ENCODE data around the gene MOSPD3. TPM values are rescaled to one million over a fixed set of nuclear protein-coding genes. Genes with fewer than 3 reads are reported as not detected.

The MOSPD3 gene
- total and polyA plus RNA-seq, 9 donors: 9.2 to 27.7 (median 24.4) TPM

- H3K27ac ChIP-seq: peak overlapping the region in 1 of 2 donors; percentile 57
- peak in 3 of 5 donors; percentile 47 to 64 (median 55) for DNase-seq
- TF ChIP-seq CTCF (IDR thresholded peaks at IDR 0.05): no peak
- TF ChIP-seq POLR2A (IDR thresholded peaks at IDR 0.05): no peak
- no peak for TF ChIP-seq EP300 (IDR thresholded peaks at IDR 0.05)
- no peaks in the 10 kb centered on the region for H3K27me3 ChIP-seq
- intact Hi-C loops (cut with DNase I): no loop called here
- no peaks in the 10 kb centered on the region for H3K36me3 ChIP-seq
- peaks cover 15% of the 10 kb centered on the region for H3K4me1 ChIP-seq (ENCODE audit: insufficient read depth)
- H3K9me3 ChIP-seq: no peaks in the 10 kb centered on the region
- WGBS, 3 donors: 50 to 60% (median 52%) methylated on average over 10 to 11 of the region's 11 CpGs
- no peak overlapping the region for H3K4me3 ChIP-seq
Observed at GRCh38 chr7:100568176-100568895, 44.0 kb upstream of the MOSPD3 start.

GRCh38 chr7:100568896-100569844 is 43.2 kb upstream of the MOSPD3 start:
- H3K4me1 ChIP-seq (ENCODE audit: insufficient read depth): peaks cover 15% of the 10 kb centered on the region
- peak in 1 of 3 donors; percentile 17 for TF ChIP-seq CTCF (IDR thresholded peaks at IDR 0.05)
- TF ChIP-seq EP300 (IDR thresholded peaks at IDR 0.05): no peak
- intact Hi-C loops (cut with DNase I): no loop called here
- WGBS, 3 donors: 22 to 25% (median 23%) methylated on average over 36 of the region's 36 CpGs
- H3K4me3 ChIP-seq: peak overlapping the region; percentile 34
- H3K9me3 ChIP-seq: no peaks in the 10 kb centered on the region
- H3K27ac ChIP-seq: peak overlapping the region; percentile 9 to 35
- DNase-seq: peak; percentile 70 to 77 (median 75)
- H3K36me3 ChIP-seq: no peaks in the 10 kb centered on the region
- H3K27me3 ChIP-seq: no peaks in the 10 kb centered on the region

GRCh38 chr7:100570954-100571828 is 41.1 kb upstream of the MOSPD3 start:
- Histone ChIP-seq H3K27ac (no peak overlapping the region), H3K36me3 (no peaks in the 10 kb centered on the region), H3K4me3 (no peak overlapping the region), H3K27me3 (no peaks in the 10 kb centered on the region), H3K9me3 (no peaks in the 10 kb centered on the region), H3K4me1 (ENCODE audit: insufficient read depth) (peaks cover 15% of the 10 kb centered on the region)
- TF ChIP-seq CTCF (IDR thresholded peaks at IDR 0.05) (no peak), EP300 (IDR thresholded peaks at IDR 0.05) (no peak), POLR2A (IDR thresholded peaks at IDR 0.05) (no peak)
- peak in 1 of 5 donors; percentile 27 for DNase-seq
- intact Hi-C loops (cut with DNase I): loop anchor here in 1 of 4 donors (5.0 kb wide), 1 partner anchor 116 kb away; no protein-coding TSS in a partner anchor
- 69 to 81% (median 71%) methylated on average over 15 to 26 of the region's 26 CpGs for WGBS, 3 donors

GRCh38 chr7:100571829-100572116 is 40.6 kb upstream of the MOSPD3 start:
- intact Hi-C loops (cut with DNase I): loop anchor here in 1 of 4 donors (5.0 kb wide), 1 partner anchor 116 kb away; no protein-coding TSS in a partner anchor
- H3K27ac ChIP-seq: no peak overlapping the region

More at GRCh38 chr7:100571829-100572116, 40.6 kb upstream of the MOSPD3 start:
- TF ChIP-seq POLR2A (IDR thresholded peaks at IDR 0.05) (no peak), CTCF (IDR thresholded peaks at IDR 0.05) (no peak), EP300 (IDR thresholded peaks at IDR 0.05) (no peak)
- Histone ChIP-seq H3K27me3 (no peaks in the 10 kb centered on the region), H3K4me1 (ENCODE audit: insufficient read depth) (peaks cover 14% of the 10 kb centered on the region), H3K4me3 (no peak overlapping the region), H3K36me3 (no peaks in the 10 kb centered on the region), H3K9me3 (no peaks in the 10 kb centered on the region)
- no peak for DNase-seq
- WGBS, 3 donors: 92 to 98% (median 97%) methylated on average over 2 of the region's 2 CpGs
